Tibial artery (tissue), 4 donors: ENCODE data around the gene OSBPL7.

Experiments
- DNase-seq, 2 donors: peaks; one replicate each; pipeline ENCODE4 v3.0.0-alpha.2; 2019
- H3K27ac ChIP-seq, 2 donors: fragments of 200-600 bp; sonication (generic) in 1 of 2; 1 replicate in 1 of 2; 2 replicates in 1 of 2; pipeline ENCODE4 v1.5.1; 2018 to 2019; ENCODE audit warnings: mild to moderate bottlenecking in 1 of 2
- H3K27me3 ChIP-seq, 2 donors: fragments of 200-600 bp; sonication (generic) in 1 of 2; one replicate each; pipeline versions ENCODE4 v1.5.1 to v1.6.0; 2016 to 2019
- H3K36me3 ChIP-seq, 3 donors: fragments of 200-600 bp; sonication (generic) in 2 of 3; one replicate each; pipeline ENCODE4 v1.5.1; 2016 to 2019; ENCODE audit warnings: mild to moderate bottlenecking in 2 of 3
- H3K4me1 ChIP-seq, 4 donors: fragments of 200-600 bp; sonication (generic) in 2 of 4; 1 replicate in 3 of 4; 2 replicates in 1 of 4; pipeline ENCODE4 v1.5.1; 2016 to 2019
- H3K4me3 ChIP-seq, 2 donors: fragments of 200-600 bp; sonication (generic) in 1 of 2; 1 replicate in 1 of 2; 2 replicates in 1 of 2; pipeline ENCODE4 v1.5.1; 2018 to 2019; ENCODE audit warnings: mild to moderate bottlenecking in 2 of 2
- H3K9me3 ChIP-seq, 3 donors: fragments of 200-600 bp; sonication (generic) in 1 of 3; one replicate each; pipeline ENCODE4 v1.5.1; 2016 to 2019
- intact Hi-C: fragments of 100-400 bp; cut with DNase I; formaldehyde crosslinking; loops from one replicate; pipeline ENCODE4 v1.15.0; 2023; ENCODE audit warnings: low total_unique reads
- TF ChIP-seq, protein P1 (sequence below), 2 experiments: fragments of 200-600 bp in 1 of 2; fragments of 450-650 bp in 1 of 2; IDR thresholded peaks; one replicate each; pipeline ENCODE4 v1.5.1; 2017 to 2019; ENCODE audit warnings: antibody characterized with exemption in 2 of 2, mild to moderate bottlenecking in 1 of 2, moderate library complexity in 1 of 2

OSBPL7 gene

GRCh38 chr17:47829870-47830269 lies 8.3 kb upstream of the OSBPL7 start:
- no peaks in the 10 kb centered on the region for H3K27me3 ChIP-seq
- H3K9me3 ChIP-seq: no peaks in the 10 kb centered on the region
- TF ChIP-seq, protein P1, sequence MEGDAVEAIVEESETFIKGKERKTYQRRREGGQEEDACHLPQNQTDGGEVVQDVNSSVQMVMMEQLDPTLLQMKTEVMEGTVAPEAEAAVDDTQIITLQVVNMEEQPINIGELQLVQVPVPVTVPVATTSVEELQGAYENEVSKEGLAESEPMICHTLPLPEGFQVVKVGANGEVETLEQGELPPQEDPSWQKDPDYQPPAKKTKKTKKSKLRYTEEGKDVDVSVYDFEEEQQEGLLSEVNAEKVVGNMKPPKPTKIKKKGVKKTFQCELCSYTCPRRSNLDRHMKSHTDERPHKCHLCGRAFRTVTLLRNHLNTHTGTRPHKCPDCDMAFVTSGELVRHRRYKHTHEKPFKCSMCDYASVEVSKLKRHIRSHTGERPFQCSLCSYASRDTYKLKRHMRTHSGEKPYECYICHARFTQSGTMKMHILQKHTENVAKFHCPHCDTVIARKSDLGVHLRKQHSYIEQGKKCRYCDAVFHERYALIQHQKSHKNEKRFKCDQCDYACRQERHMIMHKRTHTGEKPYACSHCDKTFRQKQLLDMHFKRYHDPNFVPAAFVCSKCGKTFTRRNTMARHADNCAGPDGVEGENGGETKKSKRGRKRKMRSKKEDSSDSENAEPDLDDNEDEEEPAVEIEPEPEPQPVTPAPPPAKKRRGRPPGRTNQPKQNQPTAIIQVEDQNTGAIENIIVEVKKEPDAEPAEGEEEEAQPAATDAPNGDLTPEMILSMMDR (IDR thresholded peaks at IDR 0.05): no peak
- H3K36me3 ChIP-seq: peaks cover 32 to 40% (median 39%) of the 10 kb centered on the region in 3 donors
- DNase-seq: no peak
- intact Hi-C loops: no loop called here
- peaks cover 4 to 21% (median 16%) of the 10 kb centered on the region in 4 donors for H3K4me1 ChIP-seq
- no peak overlapping the region for H3K4me3 ChIP-seq
- no peak overlapping the region for H3K27ac ChIP-seq

DNA sequence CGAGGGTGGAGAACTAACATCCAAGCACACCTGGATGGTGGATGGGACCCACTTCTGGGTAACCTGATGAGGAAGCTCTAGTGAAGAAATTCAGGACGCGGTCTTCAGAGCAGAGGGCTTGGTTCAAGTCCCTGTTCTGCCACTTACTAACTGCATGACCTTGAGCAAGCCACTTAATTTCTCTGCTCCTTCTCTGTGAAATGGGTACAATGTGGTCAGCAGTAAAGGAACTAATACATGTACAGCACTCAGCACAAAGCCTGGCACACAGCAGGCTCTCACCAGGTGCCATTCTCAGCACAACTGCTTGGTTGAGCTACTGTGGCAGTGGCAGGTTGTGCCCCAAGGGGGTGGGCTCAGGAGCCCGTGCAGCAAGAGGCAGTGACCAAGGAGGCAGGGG lies 1.9 kb upstream of the OSBPL7 start:
- Histone ChIP-seq H3K9me3 (no peaks in the 10 kb centered on the region), H3K27me3 (no peaks in the 10 kb centered on the region), H3K27ac (no peak overlapping the region), H3K4me3 (no peak overlapping the region), H3K36me3 (peaks cover 35 to 68% (median 63%) of the 10 kb centered on the region in 3 donors), H3K4me1 (peaks cover 6 to 27% (median 16%) of the 10 kb centered on the region in 4 donors)
- intact Hi-C loops: no loop called here
- TF ChIP-seq, protein P1 (IDR thresholded peaks at IDR 0.05): no peak
- no peak for DNase-seq

DNA sequence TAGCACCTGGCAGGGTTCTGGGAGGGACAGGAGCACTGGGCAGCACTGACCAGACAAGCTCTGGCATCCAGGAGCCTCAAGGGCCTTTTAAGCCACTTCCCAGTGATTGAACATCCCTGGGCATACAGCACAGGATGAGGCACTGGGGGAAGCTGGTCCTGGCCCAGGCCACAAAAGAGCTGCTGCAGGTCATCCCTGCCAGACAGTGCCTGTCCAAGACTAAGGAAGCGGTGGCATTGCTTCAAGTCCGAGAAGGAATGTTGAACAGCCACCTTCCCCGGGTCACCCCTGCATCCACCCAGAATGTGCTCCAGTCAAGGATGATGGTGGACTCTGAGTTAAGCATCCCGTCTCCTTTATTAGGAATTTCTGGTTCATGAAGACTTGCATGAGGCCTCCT lies 1.2 kb upstream of the OSBPL7 start:
- peaks cover 6 to 27% (median 16%) of the 10 kb centered on the region in 4 donors for H3K4me1 ChIP-seq
- DNase-seq: no peak
- no peak overlapping the region for H3K4me3 ChIP-seq
- no peaks in the 10 kb centered on the region for H3K27me3 ChIP-seq
- peaks cover 28 to 68% (median 63%) of the 10 kb centered on the region in 3 donors for H3K36me3 ChIP-seq
- no peaks in the 10 kb centered on the region for H3K9me3 ChIP-seq
- no peak overlapping the region for H3K27ac ChIP-seq
- TF ChIP-seq, protein P1 (IDR thresholded peaks at IDR 0.05): no peak
- intact Hi-C loops: no loop called here

DNA sequence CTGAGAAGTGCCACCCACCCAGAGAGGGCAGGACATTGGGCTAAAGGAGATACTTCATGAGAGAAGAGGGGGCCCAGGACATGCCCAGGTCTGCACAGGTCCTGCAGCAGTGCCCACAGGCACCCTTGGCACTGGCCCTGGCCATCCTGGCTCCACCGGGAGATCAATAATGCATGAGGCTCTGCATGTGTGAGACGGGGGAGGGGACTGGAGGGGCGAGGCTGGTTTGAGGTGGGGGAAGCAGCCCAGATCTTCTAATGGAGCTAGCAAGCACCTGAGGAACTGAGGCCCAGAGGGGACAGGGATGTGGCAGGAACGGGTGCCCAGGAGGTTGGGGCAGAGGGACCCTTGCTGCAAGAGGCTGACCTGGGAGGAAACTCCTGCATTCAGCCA lies 567 bp downstream of the OSBPL7 start:
- H3K36me3 ChIP-seq: peaks cover 16 to 68% (median 59%) of the 10 kb centered on the region in 3 donors
- TF ChIP-seq, protein P1 (IDR thresholded peaks at IDR 0.05): no peak
- intact Hi-C loops: no loop called here

DNA sequence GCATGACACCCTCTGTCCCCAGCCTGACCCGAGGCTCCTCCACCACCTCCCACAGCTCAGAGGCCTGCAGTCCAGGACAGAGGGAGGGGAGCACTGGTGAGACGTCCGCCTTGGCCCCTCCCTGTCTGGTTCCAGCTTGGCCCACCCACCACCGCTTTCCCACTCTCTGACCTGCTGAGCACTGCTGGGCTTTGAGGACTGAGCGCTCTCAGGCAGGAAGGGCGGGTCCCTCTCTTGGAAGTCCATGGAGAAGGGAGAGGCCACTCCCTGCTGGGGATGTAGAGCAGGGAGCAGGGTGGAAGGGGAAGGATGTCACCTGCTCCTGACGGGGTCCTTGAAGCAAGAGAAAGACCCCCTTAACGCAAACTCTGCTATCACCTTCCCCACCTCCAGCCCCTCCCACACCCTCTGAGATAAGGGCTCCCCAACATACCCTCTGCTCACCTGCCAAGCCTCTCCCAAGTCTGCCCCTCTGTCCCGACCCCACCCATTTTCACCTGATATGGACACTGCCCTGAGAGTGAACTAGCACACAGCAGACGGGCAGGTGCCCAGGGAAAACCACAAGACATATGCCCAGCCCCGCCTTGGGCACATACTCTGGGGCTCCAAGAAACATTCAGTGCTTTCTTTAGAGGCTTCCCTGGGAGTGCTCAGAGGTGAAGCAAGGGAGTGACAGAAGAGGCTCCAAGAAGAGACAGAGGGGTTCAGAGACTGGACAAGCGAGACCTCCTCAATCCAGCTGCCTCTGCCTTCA lies 1.4 kb downstream of the OSBPL7 start:
- Histone ChIP-seq H3K27me3 (no peaks in the 10 kb centered on the region), H3K4me1 (peaks cover 6 to 27% (median 16%) of the 10 kb centered on the region in 4 donors), H3K36me3 (peaks cover 20 to 68% (median 59%) of the 10 kb centered on the region in 3 donors), H3K4me3 (no peak overlapping the region), H3K27ac (peak overlapping the region in 1 of 2 donors; percentile 65), H3K9me3 (no peaks in the 10 kb centered on the region)
- TF ChIP-seq, protein P1 (IDR thresholded peaks at IDR 0.05): no peak
- intact Hi-C loops: no loop called here
- DNase-seq: no peak

More for the DNA sequence above, 567 bp downstream of the OSBPL7 start:
- H3K4me3 ChIP-seq: peak overlapping the region; percentile 53 to 56
- H3K27me3 ChIP-seq: no peaks in the 10 kb centered on the region
- peak overlapping the region; percentile 4 to 65 for H3K27ac ChIP-seq
- DNase-seq: no peak
- H3K4me1 ChIP-seq: peaks cover 6 to 27% (median 16%) of the 10 kb centered on the region in 4 donors
- H3K9me3 ChIP-seq: no peaks in the 10 kb centered on the region
